Testis (tissue), 2 donors: ENCODE results near the gene BCL7A.

Experiments
- POLR2A ChIP-seq: fragments of 450-650 bp; IDR thresholded peaks from one replicate; pipeline ENCODE4 v1.6.1; 2017; ENCODE audit warnings: antibody characterized with exemption, mild to moderate bottlenecking, moderate library complexity
- TF ChIP-seq, protein P1 (sequence below), 3 experiments: fragments of 450-650 bp in 2 of 3; fragments of 200-600 bp in 1 of 3; sonication (generic) in 1 of 3; IDR thresholded peaks; one replicate each; pipeline ENCODE4 v1.5.1; 2016 to 2019; ENCODE audit warnings: antibody characterized with exemption in 3 of 3, mild to moderate bottlenecking in 2 of 3, moderate library complexity in 1 of 3

DNA sequence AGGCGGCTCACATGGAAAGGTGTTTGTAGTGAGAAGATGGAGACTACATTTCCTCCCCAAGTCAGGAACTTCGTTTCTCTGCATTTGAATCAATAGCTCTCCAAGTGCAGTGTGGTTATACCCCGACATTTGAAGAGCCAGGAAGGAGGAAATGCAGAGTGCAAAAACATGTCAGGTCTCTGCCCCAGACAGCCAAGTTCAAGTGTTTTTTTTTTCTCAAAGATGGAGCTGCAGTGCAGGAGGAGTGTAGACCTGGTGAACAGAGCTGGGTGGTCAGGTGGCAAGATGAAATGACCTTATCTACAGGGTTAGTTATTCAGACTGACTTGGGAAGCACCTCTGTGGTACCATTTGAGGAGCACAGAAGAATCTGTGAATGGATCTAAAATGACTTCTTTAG, 78.2 kb downstream of the BCL7A start:
- TF ChIP-seq, protein P1, sequence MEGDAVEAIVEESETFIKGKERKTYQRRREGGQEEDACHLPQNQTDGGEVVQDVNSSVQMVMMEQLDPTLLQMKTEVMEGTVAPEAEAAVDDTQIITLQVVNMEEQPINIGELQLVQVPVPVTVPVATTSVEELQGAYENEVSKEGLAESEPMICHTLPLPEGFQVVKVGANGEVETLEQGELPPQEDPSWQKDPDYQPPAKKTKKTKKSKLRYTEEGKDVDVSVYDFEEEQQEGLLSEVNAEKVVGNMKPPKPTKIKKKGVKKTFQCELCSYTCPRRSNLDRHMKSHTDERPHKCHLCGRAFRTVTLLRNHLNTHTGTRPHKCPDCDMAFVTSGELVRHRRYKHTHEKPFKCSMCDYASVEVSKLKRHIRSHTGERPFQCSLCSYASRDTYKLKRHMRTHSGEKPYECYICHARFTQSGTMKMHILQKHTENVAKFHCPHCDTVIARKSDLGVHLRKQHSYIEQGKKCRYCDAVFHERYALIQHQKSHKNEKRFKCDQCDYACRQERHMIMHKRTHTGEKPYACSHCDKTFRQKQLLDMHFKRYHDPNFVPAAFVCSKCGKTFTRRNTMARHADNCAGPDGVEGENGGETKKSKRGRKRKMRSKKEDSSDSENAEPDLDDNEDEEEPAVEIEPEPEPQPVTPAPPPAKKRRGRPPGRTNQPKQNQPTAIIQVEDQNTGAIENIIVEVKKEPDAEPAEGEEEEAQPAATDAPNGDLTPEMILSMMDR (IDR thresholded peaks at IDR 0.05): no peak
- no peak for TF ChIP-seq POLR2A
